DND-41 (cell line): ENCODE data around the gene CSF3R.

Experiments used
- EZH2 ChIP-seq: IDR thresholded peaks from 3 replicates; pipeline ENCODE4 v1.6.1; 2012; ENCODE audit warnings: borderline replicate concordance, low read depth, mild to moderate bottlenecking, moderate library complexity, low read length, inconsistent platforms; ENCODE audit not compliant: severe bottlenecking
- TF ChIP-seq, protein P1 (sequence below): IDR thresholded peaks from 2 replicates; pipeline ENCODE4 v1.5.1; 2012; ENCODE audit warnings: borderline replicate concordance, low read length, moderate library complexity, mild to moderate bottlenecking; ENCODE audit not compliant: poor library complexity, severe bottlenecking; ENCODE audit errors: extremely low read depth

DNA sequence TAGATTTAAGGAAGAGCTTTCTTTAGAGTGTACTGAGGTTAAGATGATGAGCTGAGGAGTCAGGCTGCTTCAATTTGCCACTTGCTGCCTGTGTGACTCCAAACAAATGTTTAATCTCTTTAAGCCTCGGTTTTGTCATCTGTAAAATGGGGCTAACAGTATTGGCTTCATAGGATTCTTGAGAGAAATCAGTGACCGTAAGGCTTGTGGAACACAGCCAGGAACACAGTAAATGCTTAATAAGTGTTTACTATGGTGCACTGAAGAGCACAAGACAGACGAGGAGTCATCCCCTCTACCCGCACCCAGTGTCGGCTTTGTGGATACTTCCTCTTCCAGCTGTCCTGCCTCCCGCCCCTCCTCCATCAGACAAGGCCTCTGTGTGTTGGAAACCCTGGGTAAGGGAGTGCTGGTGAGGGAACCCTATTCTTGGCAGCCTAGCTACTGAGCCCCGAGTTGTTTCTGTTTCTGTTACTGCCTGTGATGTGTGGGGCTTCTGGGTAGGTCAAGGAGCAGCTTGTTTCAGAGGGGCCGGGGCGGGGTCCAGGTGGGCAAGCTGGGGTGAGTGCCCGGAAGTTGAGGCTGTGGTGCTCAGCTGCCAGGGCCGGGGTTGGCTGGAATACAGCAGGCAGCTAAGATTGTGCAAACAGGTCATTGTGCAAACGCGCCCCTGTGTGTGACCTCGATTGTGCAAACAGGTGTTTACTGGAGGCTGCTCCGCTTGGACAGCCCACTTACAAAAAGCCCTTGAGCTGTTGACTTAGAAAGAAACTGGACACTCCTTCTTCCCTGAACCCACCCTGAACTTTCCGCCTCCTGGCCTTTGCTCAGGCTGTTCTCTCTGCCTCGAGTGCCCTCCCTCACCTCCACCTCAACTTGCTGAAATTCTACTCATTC lies 4.0 kb upstream of the CSF3R start:
- TF ChIP-seq, protein P1, sequence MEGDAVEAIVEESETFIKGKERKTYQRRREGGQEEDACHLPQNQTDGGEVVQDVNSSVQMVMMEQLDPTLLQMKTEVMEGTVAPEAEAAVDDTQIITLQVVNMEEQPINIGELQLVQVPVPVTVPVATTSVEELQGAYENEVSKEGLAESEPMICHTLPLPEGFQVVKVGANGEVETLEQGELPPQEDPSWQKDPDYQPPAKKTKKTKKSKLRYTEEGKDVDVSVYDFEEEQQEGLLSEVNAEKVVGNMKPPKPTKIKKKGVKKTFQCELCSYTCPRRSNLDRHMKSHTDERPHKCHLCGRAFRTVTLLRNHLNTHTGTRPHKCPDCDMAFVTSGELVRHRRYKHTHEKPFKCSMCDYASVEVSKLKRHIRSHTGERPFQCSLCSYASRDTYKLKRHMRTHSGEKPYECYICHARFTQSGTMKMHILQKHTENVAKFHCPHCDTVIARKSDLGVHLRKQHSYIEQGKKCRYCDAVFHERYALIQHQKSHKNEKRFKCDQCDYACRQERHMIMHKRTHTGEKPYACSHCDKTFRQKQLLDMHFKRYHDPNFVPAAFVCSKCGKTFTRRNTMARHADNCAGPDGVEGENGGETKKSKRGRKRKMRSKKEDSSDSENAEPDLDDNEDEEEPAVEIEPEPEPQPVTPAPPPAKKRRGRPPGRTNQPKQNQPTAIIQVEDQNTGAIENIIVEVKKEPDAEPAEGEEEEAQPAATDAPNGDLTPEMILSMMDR: no peak
- no peak for TF ChIP-seq EZH2
